Activated T-helper 2 cell treated with anti-CD3 and anti-CD28 coated beads, Interferon-gamma antibody, Interleukin-2, Interleukin-4, amounts not matched to agents 10 μg/mL and 5 μg/mL and 100 μg/mL, durations not matched to agents 14 hours and 24 hours and 36 hours (primary cell): ENCODE data around the gene TRIM54. TPM values are rescaled to one million over a fixed set of nuclear protein-coding genes. Genes with fewer than 3 reads are reported as not detected.
A peak's percentile ranks its signal among the peaks of the same experiment; 100 is the strongest.
"Not testable (repeated sequence)": the region's sequence is repeated elsewhere in the genome, so short reads cannot be mapped to it uniquely, and the experiment has no call there.

Source experiments
- DNase-seq: peaks from one replicate; pipeline ENCODE4 v3.0.0; 2021; ENCODE audit warnings: low spot score
- H3K27ac Mint-ChIP-seq: one replicate; pipeline ENCODE4 v1.8.0; 2021; ENCODE audit warnings: mixed read lengths
- H3K27me3 Mint-ChIP-seq: one replicate; pipeline ENCODE4 v1.8.0; 2021; ENCODE audit warnings: low read depth, mixed read lengths
- H3K36me3 Mint-ChIP-seq: one replicate; pipeline ENCODE4 v1.8.0; 2021; ENCODE audit warnings: low read depth, mixed read lengths
- H3K4me1 Mint-ChIP-seq: one replicate; pipeline ENCODE4 v1.8.0; 2021; ENCODE audit warnings: low read depth, mixed read lengths
- H3K4me3 Mint-ChIP-seq: one replicate; pipeline ENCODE4 v1.8.0; 2021; ENCODE audit warnings: low read depth, mild to moderate bottlenecking, moderate library complexity, mixed read lengths
- H3K9me3 Mint-ChIP-seq: one replicate; pipeline ENCODE4 v1.8.0; 2021; ENCODE audit warnings: mixed read lengths
- intact Hi-C: fragments of 100-400 bp; cut with micrococcal nuclease; formaldehyde crosslinking; loops from one replicate; pipeline ENCODE4 v1.15.1; 2023
- total RNA-seq: library from RNA; stranded (reverse); gene quantifications from 2 replicates; pipeline ENCODE4 v1.2.3, GENCODE V29; 2022

Gene TRIM54
- total RNA-seq, 1 donor from 2014 or later: 0.21 TPM

DNA sequence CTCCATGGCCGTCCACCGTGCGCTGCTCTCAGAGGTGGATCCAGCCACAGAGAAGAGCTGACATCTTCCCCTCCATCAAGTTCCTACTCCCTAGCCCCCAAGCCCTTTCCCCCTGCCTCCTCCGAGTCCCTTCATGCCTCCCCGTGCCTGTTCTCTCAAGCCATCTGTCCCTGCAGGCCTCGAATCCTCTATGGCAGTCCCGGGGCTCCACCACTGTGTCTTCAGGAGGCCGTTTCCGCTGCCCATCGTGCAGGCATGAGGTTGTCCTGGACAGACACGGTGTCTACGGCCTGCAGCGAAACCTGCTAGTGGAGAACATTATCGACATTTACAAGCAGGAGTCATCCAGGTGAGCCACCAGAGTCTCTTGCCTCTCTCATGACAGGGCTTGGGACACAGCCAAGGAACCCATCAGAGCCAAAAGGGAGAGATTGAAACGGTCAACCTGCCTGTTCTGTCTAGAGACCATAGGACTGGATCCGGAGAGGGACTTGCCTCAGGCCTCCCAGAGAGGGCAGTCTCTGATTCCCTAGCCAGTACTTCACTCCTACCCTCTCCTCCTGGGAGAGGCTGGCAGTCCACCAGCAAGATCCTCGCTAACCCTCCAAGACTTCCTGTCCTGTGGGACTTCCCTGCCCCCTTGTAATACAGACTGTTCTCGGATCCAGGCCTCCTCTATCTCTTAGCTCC lies 16.3 kb downstream of the TRIM54 start:
- Mint-ChIP-seq H3K27me3 (peaks cover 6% of the 10 kb centered on the region), H3K9me3 (no peaks in the 10 kb centered on the region), H3K36me3 (no peaks in the 10 kb centered on the region), H3K4me1 (peaks cover 3% of the 10 kb centered on the region), H3K4me3 (no peak overlapping the region), H3K27ac (no peak overlapping the region)
- intact Hi-C loops: no loop called here
- no peak for DNase-seq

GRCh38 chr2:27300606-27301005 lies 18.4 kb downstream of the TRIM54 start:
- H3K27ac Mint-ChIP-seq, H3K4me1 Mint-ChIP-seq, H3K9me3 Mint-ChIP-seq, H3K4me3 Mint-ChIP-seq, DNase-seq, H3K36me3 Mint-ChIP-seq: not testable (repeated sequence)
- peaks cover 16% of the 10 kb centered on the region for H3K27me3 Mint-ChIP-seq
- intact Hi-C loops: loop anchor here (5.0 kb wide), 1 partner anchor 38 kb away; the partner anchor contains the start of gene SLC30A3

- intact Hi-C loops: loop anchor here (1.0 to 5.0 kb wide), 4 partner anchors 23 to 205 kb away; partner anchors contain the start of gene SLC30A3
- Mint-ChIP-seq H3K4me3 (peak overlapping the region; percentile 64), H3K9me3 (no peaks in the 10 kb centered on the region), H3K27ac (peak overlapping the region; percentile 5), H3K4me1 (peaks cover 5% of the 10 kb centered on the region), H3K27me3 (peaks cover 23% of the 10 kb centered on the region), H3K36me3 (no peaks in the 10 kb centered on the region)
- DNase-seq: peak; percentile 31
These were observed 21.1 kb downstream of the TRIM54 start for GRCh38 chr2:27303093-27304025.

DNA sequence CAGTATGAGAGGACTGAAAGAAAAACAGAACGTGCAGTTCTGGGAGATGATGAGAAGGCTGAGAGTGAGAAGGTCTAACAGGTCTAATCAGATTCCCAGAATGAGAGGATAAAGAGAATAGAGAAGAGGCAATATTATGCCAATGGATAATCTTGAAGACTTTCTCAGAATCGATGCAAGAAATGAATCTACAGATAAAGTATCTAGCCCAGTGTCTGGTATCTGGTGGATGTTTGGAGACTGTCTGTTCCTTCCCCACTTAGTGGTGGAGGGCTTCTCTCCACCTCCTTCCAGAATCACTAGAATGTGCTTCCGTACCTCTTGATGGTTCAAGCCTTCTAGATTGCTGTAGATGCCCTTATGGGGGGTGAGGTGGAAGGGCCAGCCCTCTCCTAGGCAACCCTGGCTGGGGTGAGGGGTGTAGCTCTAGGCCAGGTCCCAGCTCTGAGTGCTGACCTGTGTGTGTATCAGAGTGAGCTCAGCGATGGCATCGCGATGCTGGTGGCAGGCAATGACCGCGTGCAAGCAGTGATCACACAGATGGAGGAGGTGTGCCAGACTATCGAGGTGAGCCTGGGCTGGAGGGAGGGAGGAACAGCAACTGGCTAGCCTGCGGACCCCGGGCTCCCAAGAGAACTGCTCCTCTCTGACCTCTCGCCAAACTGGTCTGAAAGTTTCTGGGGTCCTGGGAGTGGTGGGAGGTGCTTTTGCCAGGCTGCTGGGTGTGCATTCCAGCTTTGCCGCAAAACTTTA lies 22.4 kb downstream of the TRIM54 start:
- Mint-ChIP-seq H3K27me3 (peaks cover 23% of the 10 kb centered on the region), H3K4me1 (peaks cover 5% of the 10 kb centered on the region), H3K9me3 (no peaks in the 10 kb centered on the region), H3K4me3 (no peak overlapping the region), H3K27ac (no peak overlapping the region), H3K36me3 (peaks cover 8% of the 10 kb centered on the region)
- DNase-seq: no peak
- intact Hi-C loops: loop anchor here (5.0 kb wide), 1 partner anchor 42 kb away; the partner anchor contains the start of gene SLC30A3

DNA sequence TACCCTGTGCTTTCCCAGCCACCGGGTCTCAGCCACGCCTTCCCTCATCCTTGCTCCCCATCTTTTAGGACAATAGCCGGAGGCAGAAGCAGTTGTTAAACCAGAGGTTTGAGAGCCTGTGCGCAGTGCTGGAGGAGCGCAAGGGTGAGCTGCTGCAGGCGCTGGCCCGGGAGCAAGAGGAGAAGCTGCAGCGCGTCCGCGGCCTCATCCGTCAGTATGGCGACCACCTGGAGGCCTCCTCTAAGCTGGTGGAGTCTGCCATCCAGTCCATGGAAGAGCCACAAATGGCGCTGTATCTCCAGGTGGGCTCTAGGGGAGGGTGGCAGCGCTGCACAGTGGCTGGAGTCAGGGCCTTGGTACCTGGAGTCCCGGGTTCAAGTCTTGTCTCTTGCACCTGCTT lies 23.3 kb downstream of the TRIM54 start:
- H3K36me3 Mint-ChIP-seq: peaks cover 11% of the 10 kb centered on the region
- peaks cover 23% of the 10 kb centered on the region for H3K27me3 Mint-ChIP-seq
- no peak for DNase-seq
- H3K27ac Mint-ChIP-seq: no peak overlapping the region
- no peaks in the 10 kb centered on the region for H3K9me3 Mint-ChIP-seq
- intact Hi-C loops: no loop called here
- H3K4me1 Mint-ChIP-seq: peaks cover 5% of the 10 kb centered on the region
- no peak overlapping the region for H3K4me3 Mint-ChIP-seq

DNA sequence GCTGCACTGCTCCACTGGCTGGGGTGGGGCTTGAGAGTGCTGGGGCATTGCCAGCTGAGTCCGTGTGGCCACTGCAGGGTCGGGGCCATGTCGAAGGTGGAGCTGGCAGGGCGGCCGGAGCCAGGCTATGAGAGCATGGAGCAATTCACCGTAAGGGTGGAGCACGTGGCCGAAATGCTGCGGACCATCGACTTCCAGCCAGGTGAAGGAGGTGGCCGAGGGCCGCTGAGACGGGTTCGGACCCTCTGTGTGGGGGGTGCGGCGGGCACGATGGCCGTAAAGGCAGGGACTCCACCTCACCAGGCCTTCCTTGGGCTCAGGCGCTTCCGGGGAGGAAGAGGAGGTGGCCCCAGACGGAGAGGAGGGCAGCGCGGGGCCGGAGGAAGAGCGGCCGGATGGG lies 23.9 kb downstream of the TRIM54 start:
- Mint-ChIP-seq H3K9me3 (no peaks in the 10 kb centered on the region), H3K4me1 (peaks cover 5% of the 10 kb centered on the region), H3K4me3 (peak overlapping the region; percentile 13), H3K27ac (no peak overlapping the region), H3K27me3 (peaks cover 21% of the 10 kb centered on the region), H3K36me3 (peaks cover 11% of the 10 kb centered on the region)
- no peak for DNase-seq
- intact Hi-C loops: no loop called here

DNA sequence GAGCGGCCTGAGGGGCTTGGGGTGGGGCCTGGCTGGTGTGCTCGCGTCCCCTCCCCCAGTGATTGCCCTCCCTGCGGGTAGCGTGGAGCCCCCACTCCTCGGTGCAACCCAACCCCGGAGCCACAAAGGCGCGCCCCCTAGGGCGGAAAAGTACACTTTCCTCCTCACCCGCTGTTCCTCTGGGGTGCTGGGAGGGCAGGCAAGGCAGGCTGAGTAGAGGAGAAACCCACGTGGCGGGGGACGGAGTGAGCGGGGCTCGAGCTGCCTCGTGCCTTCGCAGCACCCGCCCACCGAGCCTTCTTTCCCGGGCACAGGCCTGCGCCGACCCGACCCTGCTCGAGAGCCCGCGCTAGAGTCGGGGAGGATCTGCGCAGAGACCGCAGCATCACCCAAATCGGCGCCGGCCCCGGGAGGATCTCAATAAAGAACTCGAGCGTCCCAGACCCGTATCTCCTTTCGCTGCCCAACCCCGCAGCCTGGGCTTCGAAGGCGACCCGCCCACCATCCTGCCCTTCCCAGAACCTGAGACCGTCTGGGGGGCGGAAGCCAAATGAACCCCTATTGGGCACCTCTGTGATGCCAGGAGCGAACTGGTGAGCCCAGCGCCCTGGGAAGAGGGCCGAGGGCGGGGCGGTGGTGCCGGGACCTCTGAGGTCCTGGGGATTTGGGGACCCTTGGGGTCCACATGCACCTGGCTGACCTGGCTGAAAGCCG lies 24.5 kb downstream of the TRIM54 start:
- H3K4me1 Mint-ChIP-seq: peaks cover 5% of the 10 kb centered on the region
- peak overlapping the region; percentile 13 for H3K4me3 Mint-ChIP-seq
- H3K27ac Mint-ChIP-seq: no peak overlapping the region
- intact Hi-C loops: no loop called here
- peaks cover 16% of the 10 kb centered on the region for H3K36me3 Mint-ChIP-seq
- DNase-seq: no peak
- H3K9me3 Mint-ChIP-seq: no peaks in the 10 kb centered on the region
- H3K27me3 Mint-ChIP-seq: peaks cover 21% of the 10 kb centered on the region

DNA sequence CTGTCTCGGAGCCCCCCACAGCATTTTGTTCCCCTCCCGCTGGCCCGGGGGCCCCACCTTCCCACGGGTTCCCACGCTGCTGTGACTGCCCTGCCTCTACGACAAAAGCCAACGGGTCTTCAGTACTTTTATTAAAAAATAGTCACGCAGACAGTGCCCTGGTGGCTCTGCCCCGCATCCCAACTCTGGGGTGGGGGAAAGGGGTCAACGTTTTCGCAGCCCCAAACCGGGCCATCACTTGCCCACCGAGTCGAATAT lies 25.0 kb downstream of the TRIM54 start:
- Mint-ChIP-seq H3K4me3 (peak overlapping the region; percentile 17), H3K9me3 (no peaks in the 10 kb centered on the region), H3K27me3 (peaks cover 21% of the 10 kb centered on the region), H3K36me3 (peaks cover 18% of the 10 kb centered on the region), H3K4me1 (peaks cover 5% of the 10 kb centered on the region), H3K27ac (no peak overlapping the region)
- intact Hi-C loops: no loop called here
- DNase-seq: no peak

DNA sequence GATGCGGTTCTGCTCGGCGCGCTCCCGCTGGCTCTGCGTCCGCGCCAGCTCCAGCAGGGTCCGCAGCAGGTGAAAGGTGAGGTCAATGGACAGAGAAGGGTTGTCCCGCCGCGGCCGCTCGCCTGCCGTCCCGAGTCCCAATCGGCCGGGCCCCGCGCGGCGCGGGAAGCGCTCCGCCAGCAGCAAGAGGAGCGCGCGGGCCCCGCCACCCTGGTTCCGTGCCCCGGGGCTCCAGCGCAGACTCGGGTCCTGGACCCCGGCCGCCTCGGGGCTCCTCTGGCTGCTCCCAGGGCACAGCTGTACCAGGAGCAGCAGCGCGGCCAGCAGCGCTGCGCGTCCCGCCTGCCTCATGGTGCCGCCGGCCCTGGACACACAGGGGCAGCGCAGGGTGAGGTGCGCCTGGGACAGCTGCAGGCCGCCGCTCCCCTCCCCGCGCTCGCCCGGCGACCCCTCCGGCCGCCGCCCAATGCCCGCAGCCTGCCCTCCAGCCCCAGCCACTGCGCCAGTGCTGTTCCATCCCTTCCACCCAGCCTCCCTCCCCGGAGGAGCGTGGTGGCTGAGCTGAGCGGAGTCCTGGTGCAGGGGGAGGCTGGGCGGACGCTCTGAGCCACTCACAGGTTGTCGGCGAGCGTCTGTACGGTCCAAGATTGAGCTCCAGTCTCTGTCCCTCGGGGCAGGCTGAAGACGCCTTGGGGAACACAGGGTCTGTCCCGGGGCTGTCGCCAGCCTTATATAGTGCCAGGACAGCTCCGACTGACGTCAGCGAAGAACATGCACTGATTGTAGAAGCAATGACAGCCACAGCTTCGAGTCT lies 25.5 kb downstream of the TRIM54 start:
- intact Hi-C loops: no loop called here
- Mint-ChIP-seq H3K36me3 (peaks cover 22% of the 10 kb centered on the region), H3K4me1 (peaks cover 4% of the 10 kb centered on the region), H3K27ac (no peak overlapping the region), H3K27me3 (peaks cover 21% of the 10 kb centered on the region), H3K9me3 (no peaks in the 10 kb centered on the region), H3K4me3 (no peak overlapping the region)
- no peak for DNase-seq

DNA sequence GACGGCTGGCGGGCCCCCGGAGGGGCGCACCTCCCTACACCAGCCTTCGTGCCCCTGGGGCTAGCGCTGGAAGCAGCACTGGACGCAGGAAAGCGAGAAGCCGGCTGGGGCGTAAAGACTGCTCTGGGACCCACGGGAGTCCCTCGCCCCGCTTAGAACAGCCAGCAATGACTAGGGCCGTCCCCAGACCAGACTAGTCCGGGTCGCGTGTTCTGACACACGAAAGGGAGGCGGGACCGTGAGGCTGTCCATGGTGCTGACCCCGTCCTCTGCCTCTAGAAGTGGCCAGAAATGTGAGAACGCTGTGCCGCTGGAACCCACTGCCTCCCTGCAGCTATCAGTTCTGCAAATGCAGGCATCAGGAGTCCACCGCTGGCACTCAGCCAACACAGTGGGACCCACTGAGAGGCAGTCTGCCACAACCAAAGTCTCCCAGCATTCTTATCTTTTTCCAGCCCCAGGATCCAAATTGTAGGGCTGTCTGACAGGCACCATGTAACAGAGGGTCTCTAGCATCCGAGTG lies 26.2 kb downstream of the TRIM54 start, which contains the start of gene UCN:
TSS of gene UCN (minus strand) at position 87 of the 523 bp plus-strand sequence. CDS start 550 bp downstream, outside the sequence.
- Mint-ChIP-seq H3K9me3 (no peaks in the 10 kb centered on the region), H3K4me3 (peak within 1 kb of the TSS; percentile 17)

DNA sequence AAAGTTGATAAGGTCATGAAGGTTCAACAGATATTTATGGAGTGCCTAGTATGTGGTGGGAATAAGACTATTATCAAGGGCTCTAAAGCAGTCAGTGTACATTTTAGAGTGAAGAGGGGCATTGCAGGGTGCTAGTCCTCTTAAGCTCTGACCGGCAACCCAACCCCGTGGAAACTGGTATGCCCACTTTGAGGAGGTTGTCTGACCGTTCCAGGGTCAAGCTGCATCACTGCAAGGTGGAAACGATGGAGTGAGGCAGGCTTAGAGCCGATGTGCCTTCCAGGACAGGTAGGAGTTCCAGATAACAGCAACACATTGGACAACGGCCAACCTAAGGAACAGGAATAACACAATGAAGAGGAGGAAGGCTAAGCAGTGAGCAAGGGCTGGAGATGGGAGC lies 27.4 kb downstream of the TRIM54 start:
- intact Hi-C loops: no loop called here
- no peak for DNase-seq
- H3K4me3 Mint-ChIP-seq: no peak overlapping the region
- H3K4me1 Mint-ChIP-seq: peaks cover 1% of the 10 kb centered on the region
- no peak overlapping the region for H3K27ac Mint-ChIP-seq
- H3K36me3 Mint-ChIP-seq: peaks cover 22% of the 10 kb centered on the region
- H3K27me3 Mint-ChIP-seq: peaks cover 18% of the 10 kb centered on the region
- no peaks in the 10 kb centered on the region for H3K9me3 Mint-ChIP-seq

More for the DNA sequence above, 26.2 kb downstream of the TRIM54 start, which contains the start of gene UCN:
- no peak for DNase-seq
- peaks cover 21% of the 10 kb centered on the region for H3K27me3 Mint-ChIP-seq
- H3K36me3 Mint-ChIP-seq: peaks cover 22% of the 10 kb centered on the region
- intact Hi-C loops: no loop called here
- H3K4me1 Mint-ChIP-seq: peaks cover 1% of the 10 kb centered on the region
- no peak within 1 kb of the TSS for H3K27ac Mint-ChIP-seq
